HEK293 (cell line): Measurements from ENCODE around the gene STAB1.
A peak's percentile ranks its signal among the peaks of the same experiment; 100 is the strongest.

Source experiments
- CTCF ChIA-PET: fragments of 350-600 bp; formaldehyde crosslinking; extraction: SDS; loops from one replicate; lab custom pipeline; 2021; ENCODE audit warnings: antibody characterized with exemption; lab: Yijun Ruan, JAX
- POLR2A ChIA-PET: fragments of 300-600 bp; formaldehyde crosslinking; extraction: SDS; loops from one replicate; lab custom pipeline; 2020; ENCODE audit warnings: antibody characterized with exemption, inconsistent platforms; lab: Yijun Ruan, JAX
- H3K27ac ChIP-seq: fragments of 200-500 bp; sonication (Bioruptor generic); 2 replicates; pipeline ENCODE4 v1.5.1; 2014; ENCODE audit warnings: low read depth, low read length, control low read depth, inconsistent platforms; ENCODE audit errors: extremely low read depth
- H3K36me3 ChIP-seq, 2 experiments: fragments of 200-500 bp in 1 of 2; sonication (Bioruptor generic) in 1 of 2; 1 replicate in 1 of 2; 2 replicates in 1 of 2; pipeline ENCODE4 v1.5.1; 2014 to 2017; ENCODE audit warnings: inconsistent platforms in 2 of 2, low read length in 2 of 2; ENCODE audit not compliant: control insufficient read depth in 2 of 2, insufficient read depth in 1 of 2
- H3K4me1 ChIP-seq: fragments of 200-500 bp; sonication (Bioruptor generic); 2 replicates; pipeline ENCODE4 v1.5.1; 2014; ENCODE audit warnings: mild to moderate bottlenecking, low read length, inconsistent platforms; ENCODE audit not compliant: control insufficient read depth, insufficient read depth
- H3K4me3 ChIP-seq: 2 replicates; pipeline ENCODE4 v1.5.1; 2011; ENCODE audit warnings: low read depth, mild to moderate bottlenecking, control low read depth, low read length, moderate library complexity
- H3K9me3 ChIP-seq: fragments of 200-500 bp; sonication (Bioruptor generic); 2 replicates; pipeline ENCODE4 v1.5.1; 2014; ENCODE audit warnings: low read depth, low read length, inconsistent platforms; ENCODE audit not compliant: control insufficient read depth, insufficient read depth
- RBAK ChIP-seq: fragments of 450-650 bp; formaldehyde crosslinking; IDR thresholded peaks from 2 replicates; pipeline ENCODE4 v1.5.1; 2016; ENCODE audit warnings: missing biosample characterization, missing genetic modification characterization
- TCF7L2 ChIP-seq: IDR thresholded peaks from 2 replicates; pipeline ENCODE4 v1.6.1; 2011; ENCODE audit warnings: low read depth, mild to moderate bottlenecking, inconsistent platforms, low read length, moderate library complexity, borderline replicate concordance
- WT1 ChIP-seq: fragments of 450-650 bp; formaldehyde crosslinking; IDR thresholded peaks from 2 replicates; pipeline ENCODE4 v1.5.1; 2016; ENCODE audit warnings: missing biosample characterization, missing genetic modification characterization
- ZFHX2 ChIP-seq: fragments of 450-650 bp; formaldehyde crosslinking; conservative IDR thresholded peaks from 2 replicates; pipeline ENCODE4 v1.5.1; 2016; ENCODE audit warnings: missing biosample characterization, missing genetic modification characterization
- ZNF211 ChIP-seq: fragments of 450-650 bp; formaldehyde crosslinking; IDR thresholded peaks from 2 replicates; pipeline ENCODE4 v1.5.1; 2016; ENCODE audit warnings: low read depth, missing biosample characterization, missing genetic modification characterization
- ZNF416 ChIP-seq: fragments of 450-650 bp; formaldehyde crosslinking; IDR thresholded peaks from 2 replicates; pipeline ENCODE4 v1.5.1; 2016; ENCODE audit warnings: missing biosample characterization, missing genetic modification characterization
- ZNF514 ChIP-seq: fragments of 450-650 bp; formaldehyde crosslinking; IDR thresholded peaks from 2 replicates; pipeline ENCODE4 v1.5.1; 2016; ENCODE audit warnings: missing biosample characterization, missing genetic modification characterization
- ZNF585B ChIP-seq: fragments of 450-650 bp; formaldehyde crosslinking; IDR thresholded peaks from 2 replicates; pipeline ENCODE4 v1.5.1; 2016; ENCODE audit warnings: missing biosample characterization, missing genetic modification characterization
- ZNF623 ChIP-seq: fragments of 450-650 bp; formaldehyde crosslinking; IDR thresholded peaks from 2 replicates; pipeline ENCODE4 v1.5.1; 2016; ENCODE audit warnings: missing biosample characterization, missing genetic modification characterization
- ZNF704 ChIP-seq: fragments of 450-650 bp; formaldehyde crosslinking; IDR thresholded peaks from 2 replicates; pipeline ENCODE4 v1.5.1; 2016; ENCODE audit warnings: missing biosample characterization, missing genetic modification characterization
- ZXDB ChIP-seq: fragments of 450-650 bp; formaldehyde crosslinking; IDR thresholded peaks from 2 replicates; pipeline ENCODE4 v1.5.1; 2016; ENCODE audit warnings: missing biosample characterization, missing genetic modification characterization
- TF ChIP-seq, protein P1 (sequence below): fragments of 450-650 bp; formaldehyde crosslinking; conservative IDR thresholded peaks from 2 replicates; pipeline ENCODE4 v1.5.1; 2016; ENCODE audit warnings: low read depth, missing biosample characterization, missing genetic modification characterization
- TF ChIP-seq, protein P2 (sequence below): fragments of 450-650 bp; formaldehyde crosslinking; conservative IDR thresholded peaks from 2 replicates; pipeline ENCODE4 v1.5.1; 2016; ENCODE audit warnings: low read depth, missing biosample characterization, missing genetic modification characterization

The STAB1 gene

DNA sequence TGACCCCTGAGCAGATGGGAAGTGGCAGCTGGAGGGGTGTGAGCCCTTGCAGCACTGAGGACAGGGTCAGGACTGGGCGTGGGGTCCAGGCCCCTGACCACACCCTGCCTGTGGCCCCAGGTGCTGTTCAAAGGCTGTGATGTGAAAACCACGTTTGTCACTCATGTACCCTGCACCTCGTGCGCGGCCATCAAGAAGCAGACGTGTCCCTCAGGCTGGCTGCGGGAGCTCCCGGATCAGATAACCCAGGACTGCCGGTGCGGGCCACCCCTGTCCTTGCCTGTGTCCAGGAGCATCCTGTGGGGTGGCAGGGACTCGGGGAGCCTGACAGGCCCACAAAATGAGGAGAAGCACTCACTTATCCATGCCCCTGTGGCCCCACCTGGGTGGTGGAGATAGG, 5.9 kb downstream of the STAB1 start:
- POLR2A ChIA-PET = no interaction called here
- CTCF ChIA-PET = no interaction called here
- Histone ChIP-seq H3K36me3 (no peaks in the 10 kb centered on the region), H3K4me3 (no peak overlapping the region), H3K9me3 (no peaks in the 10 kb centered on the region), H3K4me1 (no peaks in the 10 kb centered on the region), H3K27ac (no peak overlapping the region)
- TF ChIP-seq ZNF585B (tag by site-specific recombination) (no peak), ZNF211 (tag by site-specific recombination) (no peak)

- H3K4me3 ChIP-seq = no peak overlapping the region
- POLR2A ChIA-PET = no interaction called here
- H3K27ac ChIP-seq = no peak overlapping the region
These were observed 6.9 kb downstream of the STAB1 start for GRCh38 chr3:52502001-52502400.

GRCh38 chr3:52502808-52503350, 7.7 kb downstream of the STAB1 start:
- Histone ChIP-seq H3K9me3 (no peaks in the 10 kb centered on the region), H3K36me3 (no peaks in the 10 kb centered on the region), H3K27ac (no peak overlapping the region), H3K4me1 (no peaks in the 10 kb centered on the region), H3K4me3 (no peak overlapping the region)
- ChIA-PET POLR2A (no interaction called here), CTCF (no interaction called here)
- TF ChIP-seq WT1 (tag by site-specific recombination) (no peak), RBAK (no peak), ZXDB (tag by site-specific recombination) (no peak), ZNF514 (tag by site-specific recombination) (no peak), ZNF704 (no peak), ZNF416 (tag by site-specific recombination) (no peak), ZFHX2 (tag by site-specific recombination) (no peak)
- TF ChIP-seq, protein P1, sequence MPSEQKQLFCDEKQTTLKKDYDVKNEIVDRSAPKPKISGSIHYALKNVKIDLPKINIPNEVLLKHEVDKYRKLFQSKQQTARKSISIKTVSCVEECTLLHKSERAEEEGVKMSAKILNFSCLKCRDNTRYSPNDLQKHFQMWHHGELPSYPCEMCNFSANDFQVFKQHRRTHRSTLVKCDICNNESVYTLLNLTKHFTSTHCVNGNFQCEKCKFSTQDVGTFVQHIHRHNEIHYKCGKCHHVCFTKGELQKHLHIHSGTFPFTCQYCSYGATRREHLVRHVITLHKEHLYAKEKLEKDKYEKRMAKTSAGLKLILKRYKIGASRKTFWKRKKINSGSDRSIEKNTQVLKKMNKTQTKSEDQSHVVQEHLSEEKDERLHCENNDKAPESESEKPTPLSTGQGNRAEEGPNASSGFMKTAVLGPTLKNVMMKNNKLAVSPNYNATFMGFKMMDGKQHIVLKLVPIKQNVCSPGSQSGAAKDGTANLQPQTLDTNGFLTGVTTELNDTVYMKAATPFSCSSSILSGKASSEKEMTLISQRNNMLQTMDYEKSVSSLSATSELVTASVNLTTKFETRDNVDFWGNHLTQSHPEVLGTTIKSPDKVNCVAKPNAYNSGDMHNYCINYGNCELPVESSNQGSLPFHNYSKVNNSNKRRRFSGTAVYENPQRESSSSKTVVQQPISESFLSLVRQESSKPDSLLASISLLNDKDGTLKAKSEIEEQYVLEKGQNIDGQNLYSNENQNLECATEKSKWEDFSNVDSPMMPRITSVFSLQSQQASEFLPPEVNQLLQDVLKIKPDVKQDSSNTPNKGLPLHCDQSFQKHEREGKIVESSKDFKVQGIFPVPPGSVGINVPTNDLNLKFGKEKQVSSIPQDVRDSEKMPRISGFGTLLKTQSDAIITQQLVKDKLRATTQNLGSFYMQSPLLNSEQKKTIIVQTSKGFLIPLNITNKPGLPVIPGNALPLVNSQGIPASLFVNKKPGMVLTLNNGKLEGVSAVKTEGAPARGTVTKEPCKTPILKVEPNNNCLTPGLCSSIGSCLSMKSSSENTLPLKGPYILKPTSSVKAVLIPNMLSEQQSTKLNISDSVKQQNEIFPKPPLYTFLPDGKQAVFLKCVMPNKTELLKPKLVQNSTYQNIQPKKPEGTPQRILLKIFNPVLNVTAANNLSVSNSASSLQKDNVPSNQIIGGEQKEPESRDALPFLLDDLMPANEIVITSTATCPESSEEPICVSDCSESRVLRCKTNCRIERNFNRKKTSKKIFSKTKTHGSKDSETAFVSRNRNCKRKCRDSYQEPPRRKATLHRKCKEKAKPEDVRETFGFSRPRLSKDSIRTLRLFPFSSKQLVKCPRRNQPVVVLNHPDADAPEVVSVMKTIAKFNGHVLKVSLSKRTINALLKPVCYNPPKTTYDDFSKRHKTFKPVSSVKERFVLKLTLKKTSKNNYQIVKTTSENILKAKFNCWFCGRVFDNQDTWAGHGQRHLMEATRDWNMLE (tag by site-specific recombination) = no peak
- TF ChIP-seq, protein P2, sequence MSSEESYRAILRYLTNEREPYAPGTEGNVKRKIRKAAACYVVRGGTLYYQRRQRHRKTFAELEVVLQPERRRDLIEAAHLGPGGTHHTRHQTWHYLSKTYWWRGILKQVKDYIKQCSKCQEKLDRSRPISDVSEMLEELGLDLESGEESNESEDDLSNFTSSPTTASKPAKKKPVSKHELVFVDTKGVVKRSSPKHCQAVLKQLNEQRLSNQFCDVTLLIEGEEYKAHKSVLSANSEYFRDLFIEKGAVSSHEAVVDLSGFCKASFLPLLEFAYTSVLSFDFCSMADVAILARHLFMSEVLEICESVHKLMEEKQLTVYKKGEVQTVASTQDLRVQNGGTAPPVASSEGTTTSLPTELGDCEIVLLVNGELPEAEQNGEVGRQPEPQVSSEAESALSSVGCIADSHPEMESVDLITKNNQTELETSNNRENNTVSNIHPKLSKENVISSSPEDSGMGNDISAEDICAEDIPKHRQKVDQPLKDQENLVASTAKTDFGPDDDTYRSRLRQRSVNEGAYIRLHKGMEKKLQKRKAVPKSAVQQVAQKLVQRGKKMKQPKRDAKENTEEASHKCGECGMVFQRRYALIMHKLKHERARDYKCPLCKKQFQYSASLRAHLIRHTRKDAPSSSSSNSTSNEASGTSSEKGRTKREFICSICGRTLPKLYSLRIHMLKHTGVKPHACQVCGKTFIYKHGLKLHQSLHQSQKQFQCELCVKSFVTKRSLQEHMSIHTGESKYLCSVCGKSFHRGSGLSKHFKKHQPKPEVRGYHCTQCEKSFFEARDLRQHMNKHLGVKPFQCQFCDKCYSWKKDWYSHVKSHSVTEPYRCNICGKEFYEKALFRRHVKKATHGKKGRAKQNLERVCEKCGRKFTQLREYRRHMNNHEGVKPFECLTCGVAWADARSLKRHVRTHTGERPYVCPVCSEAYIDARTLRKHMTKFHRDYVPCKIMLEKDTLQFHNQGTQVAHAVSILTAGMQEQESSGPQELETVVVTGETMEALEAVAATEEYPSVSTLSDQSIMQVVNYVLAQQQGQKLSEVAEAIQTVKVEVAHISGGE (tag by site-specific recombination) = no peak

More at GRCh38 chr3:52502001-52502400, 6.9 kb downstream of the STAB1 start:
- Histone ChIP-seq H3K36me3 (no peaks in the 10 kb centered on the region), H3K9me3 (no peaks in the 10 kb centered on the region), H3K4me1 (no peaks in the 10 kb centered on the region)
- CTCF ChIA-PET = interaction anchor here (0.5 to 0.6 kb wide), 2 partner anchors 11 to 13 kb away, joined by 3 read pairs; no protein-coding TSS in a partner anchor
- TF ChIP-seq TCF7L2 (no peak), ZNF623 (0 out of 2 replicates have a peak, but pooled peaks have one; percentile 30)
